Measurements from ENCODE around the gene TMA7.

TMA7 gene

GRCh38 chr3:48408823-48409281 lies 31.2 kb upstream of the TMA7 start:
- in situ Hi-C loops (cut with MboI; ENCODE audit: low sequenced_read_pairs) = no loop called here

DNA sequence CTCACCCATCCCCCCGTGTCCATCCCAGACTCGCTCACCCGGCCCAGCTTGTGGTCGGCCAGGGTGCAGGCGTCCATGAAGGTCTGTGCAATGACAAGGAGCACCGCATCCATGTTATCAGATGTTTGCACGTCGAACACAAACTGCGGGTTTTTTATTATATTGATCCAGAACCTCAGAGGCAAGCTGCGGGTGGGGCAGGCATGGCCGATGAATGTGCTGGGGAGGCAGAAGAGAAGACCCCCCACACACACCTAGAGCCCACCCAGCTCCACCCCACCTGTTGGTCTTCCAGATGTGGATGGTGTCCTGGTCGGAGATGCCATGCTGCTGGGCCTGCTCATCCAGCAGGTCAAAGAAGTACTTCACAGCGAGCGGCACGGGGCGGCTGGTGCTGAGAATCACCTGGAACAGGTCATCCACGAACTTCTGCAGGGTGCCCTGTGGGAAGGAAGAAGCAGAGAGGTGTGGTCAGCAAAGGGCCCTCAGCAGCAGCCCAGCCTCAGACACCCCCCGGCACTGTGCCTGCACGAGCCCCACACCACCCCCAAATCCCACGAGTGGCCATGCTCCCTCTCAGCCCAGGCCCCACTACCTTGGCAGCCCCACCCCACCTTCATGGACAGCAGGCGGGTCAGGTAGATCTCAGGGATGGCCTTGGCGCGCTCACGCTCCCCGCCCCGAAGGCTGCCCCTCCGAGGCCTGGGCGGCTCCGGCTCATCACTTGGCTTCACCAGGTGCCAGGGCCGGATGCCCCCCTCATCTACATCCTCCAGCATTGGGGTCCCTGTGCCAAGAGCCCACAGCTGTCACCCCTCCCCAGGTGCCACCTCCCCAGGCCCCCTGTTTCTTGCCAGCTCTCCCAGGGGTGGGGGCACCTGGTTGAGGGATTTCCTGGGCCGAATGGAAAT lies 30.5 kb upstream of the TMA7 start:
- in situ Hi-C loops (cut with MboI; ENCODE audit: low sequenced_read_pairs) = no loop called here

DNA sequence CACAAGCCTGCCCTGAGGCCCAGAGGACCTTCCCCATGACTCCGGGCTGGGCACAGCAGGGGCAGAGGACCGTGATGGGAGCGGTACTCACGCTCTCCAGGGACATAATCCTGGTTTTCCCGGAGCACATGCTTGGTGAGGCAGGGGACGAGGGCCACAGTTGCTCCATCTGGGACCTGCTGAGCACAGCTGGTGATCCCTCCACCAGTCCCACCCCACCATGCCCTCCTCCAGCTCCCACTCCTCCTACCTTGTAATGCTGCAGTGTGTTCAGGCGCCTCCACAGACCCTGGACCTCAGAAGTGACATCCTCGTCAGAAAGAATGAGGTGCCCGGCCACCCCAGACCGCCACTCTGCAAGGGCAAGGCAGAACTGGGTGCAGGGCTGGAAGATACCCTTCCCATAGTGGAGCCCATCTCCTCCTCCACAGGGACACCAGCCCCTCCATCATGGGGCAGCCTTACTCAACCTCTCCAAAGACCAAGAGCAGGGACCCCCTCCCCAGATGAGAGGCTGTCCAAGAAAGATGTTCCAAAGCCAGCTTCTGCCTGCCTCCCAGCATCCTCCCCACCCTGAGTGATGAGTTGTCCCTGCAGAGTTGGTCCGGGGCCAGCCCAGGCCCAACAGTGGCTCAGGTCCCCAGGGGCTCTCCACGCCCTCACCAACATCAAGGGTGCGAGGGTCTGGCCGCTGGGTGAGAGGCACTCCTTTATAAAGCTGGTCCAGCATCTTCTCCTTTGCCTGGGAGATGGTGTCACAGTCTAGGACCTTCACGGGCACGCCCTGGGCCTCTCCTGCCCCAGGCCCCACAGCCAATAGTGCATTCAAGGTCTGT lies 29.6 kb upstream of the TMA7 start:
- in situ Hi-C loops (cut with MboI; ENCODE audit: low sequenced_read_pairs) = no loop called here

DNA sequence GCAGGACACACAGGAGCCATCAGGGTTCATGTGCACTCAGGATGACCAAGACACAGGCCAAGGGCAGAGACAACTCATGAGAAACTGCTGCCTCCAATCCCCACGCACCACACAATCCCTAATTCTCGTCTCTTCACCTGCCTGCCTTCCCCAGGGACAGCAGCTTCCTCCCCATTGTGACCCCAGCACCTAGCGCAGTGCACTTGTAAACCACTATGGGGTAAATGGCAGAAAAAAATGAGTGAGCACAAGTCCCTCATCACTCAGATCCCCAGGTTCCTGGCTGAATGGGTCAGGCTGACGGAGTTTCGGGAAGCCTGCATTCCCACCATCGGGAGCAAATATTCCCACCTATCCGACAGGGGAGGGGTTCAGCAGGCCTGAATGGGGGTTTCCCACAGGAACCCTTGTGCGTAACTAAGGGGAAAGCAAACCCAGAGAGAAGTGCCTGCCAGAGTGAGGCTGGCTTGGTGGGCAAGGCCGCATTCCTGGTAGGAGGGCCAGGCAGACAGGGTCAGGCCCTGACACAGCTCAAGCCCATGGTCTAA lies 28.9 kb upstream of the TMA7 start:
- in situ Hi-C loops (cut with MboI; ENCODE audit: low sequenced_read_pairs) = no loop called here

DNA sequence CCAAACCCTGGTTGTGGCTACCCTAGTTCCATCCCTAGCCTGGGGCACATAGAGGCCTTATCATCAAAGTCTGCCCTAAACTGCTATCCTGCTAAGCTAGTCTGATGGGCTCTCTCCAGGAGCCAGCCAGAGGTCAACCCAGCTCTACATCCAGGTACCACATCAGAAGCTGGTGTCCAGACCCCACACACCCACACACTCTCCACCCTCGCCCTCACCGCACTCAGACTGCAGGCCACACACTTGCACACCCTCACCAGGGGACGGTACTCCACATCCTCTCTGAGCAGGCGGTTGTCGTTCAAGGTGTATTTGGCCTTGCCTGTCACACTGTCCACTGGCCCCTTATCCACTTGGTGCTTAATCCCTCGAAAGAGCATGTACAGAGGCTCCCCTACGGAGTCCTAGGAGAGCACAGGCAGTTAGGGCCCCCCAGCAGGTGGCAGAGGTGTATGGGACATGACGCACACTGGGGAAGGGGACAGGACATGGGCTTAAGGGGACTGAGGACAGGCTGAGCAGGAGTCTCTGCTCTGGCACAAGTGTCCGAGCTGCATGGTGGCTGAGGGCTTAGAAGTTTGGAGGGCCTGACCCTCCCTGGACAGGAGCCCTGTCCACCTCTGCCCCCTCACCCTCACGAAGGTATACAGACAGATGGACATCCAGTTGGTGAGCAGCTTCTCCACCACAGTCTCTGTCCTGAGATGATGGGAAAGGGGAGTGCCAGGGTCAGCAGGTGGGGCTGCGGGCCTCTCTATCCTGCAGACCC lies 28.3 kb upstream of the TMA7 start:
- in situ Hi-C loops (cut with MboI; ENCODE audit: low sequenced_read_pairs) = no loop called here

DNA sequence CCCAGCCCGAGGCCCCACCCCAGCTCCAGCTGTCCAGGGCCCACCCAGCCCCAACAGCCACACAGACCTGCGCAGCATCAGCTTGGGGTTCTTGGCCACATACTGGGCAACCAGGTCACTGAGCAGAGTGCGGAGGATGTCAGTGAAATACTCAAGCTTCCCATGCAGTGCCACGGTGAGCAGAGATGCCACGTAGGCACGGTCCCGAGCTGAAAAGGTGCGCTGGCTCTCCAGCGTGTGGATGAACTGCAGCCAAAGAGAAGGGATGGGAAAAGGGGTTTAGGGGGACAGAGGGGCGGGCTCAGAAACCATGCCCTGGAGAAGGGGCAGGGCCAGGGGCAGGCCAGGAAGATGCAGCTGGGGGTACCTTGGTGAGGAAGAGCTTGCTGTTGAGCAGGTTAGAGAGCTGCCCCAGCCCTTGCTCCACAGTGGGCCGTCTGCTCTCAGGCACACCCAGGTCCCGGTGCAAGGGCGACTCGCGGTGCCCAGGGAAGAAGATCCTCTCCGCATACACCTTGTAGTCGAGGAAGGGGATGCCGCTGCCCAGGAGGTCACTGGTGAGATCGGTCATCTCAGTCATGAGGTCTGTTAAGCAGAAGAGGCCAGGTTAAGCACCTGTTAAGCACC lies 27.6 kb upstream of the TMA7 start:
- in situ Hi-C loops (cut with MboI; ENCODE audit: low sequenced_read_pairs) = no loop called here

DNA sequence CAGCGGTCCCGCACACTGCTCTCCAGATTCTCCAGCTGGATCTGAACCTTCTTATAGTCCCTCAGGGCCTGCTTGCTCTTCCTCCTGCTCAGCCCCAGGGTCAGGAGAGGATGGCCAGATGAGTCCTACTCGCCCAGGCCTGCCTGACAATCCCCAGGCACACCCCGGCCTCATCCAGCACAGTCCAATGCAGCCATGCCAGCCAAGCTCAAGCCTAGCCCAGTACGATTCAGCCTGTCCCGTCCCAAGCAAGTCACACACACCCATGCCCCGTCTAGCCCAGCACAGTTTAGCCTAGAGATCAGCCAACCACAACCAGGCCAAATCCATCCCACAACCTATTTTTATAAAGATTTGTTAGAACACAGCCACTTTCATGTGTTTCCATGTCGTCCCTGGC lies 27.0 kb upstream of the TMA7 start:
- in situ Hi-C loops (cut with MboI; ENCODE audit: low sequenced_read_pairs) = no loop called here

DNA sequence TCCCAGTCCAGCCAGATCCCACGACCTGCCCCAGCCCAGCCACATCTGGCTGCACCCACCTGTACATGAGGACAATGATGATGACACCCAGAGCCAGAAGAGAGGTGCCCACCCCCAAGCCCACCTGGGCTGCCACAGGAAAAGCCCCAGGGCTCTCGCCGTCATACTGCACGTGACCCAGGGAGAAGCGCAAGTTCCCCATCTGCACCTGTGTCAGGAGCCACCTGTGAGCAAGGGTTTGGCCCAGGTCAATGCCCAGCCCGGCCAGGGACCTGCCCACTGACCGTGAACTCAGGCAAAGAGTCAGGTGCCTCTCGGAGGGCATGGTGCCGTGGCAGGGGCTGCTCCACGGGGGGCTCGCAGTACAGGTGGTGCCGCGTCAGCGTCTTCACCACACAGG lies 26.4 kb upstream of the TMA7 start:
- in situ Hi-C loops (cut with MboI; ENCODE audit: low sequenced_read_pairs) = no loop called here

GRCh38 chr3:48414376-48415250 lies 25.4 kb upstream of the TMA7 start:
- in situ Hi-C loops (cut with MboI; ENCODE audit: low sequenced_read_pairs) = no loop called here

DNA sequence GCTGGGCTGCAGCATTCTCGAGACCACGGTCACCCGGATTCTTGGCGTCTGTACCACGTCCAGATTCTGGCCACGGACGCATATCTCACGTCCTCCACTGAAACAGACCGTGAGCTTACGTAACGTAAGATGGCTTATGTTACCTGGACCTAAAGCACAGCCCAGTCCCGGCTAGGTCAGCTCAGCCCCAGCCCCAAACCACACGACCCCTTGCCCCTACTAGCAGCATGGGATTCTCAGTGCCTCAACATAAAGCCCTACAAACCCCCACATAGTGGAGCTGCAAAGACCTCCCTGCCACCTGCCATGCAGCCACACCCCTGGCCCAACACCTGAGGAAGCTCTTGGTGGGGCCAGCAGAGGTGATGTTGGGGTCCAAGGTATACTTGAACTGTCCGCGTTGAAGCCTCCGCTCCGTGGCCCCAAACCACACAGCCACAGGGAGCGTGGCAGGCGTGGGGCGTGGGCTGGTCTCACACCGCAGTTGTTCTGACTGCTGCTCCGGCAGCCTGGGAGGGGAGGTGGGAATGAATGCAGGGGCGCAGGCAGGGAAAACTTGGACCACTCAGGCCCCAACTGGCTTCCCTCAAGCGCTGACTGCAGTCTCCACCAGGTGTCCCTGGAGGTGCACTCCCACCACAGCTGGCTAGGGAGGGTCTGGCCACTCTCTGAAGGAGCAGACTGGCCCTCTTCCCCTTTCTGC lies 24.7 kb upstream of the TMA7 start:
- in situ Hi-C loops (cut with MboI; ENCODE audit: low sequenced_read_pairs) = no loop called here

- in situ Hi-C loops (cut with MboI; ENCODE audit: low sequenced_read_pairs) = no loop called here
These were observed 24.0 kb upstream of the TMA7 start for GRCh38 chr3:48416091-48416505.

DNA sequence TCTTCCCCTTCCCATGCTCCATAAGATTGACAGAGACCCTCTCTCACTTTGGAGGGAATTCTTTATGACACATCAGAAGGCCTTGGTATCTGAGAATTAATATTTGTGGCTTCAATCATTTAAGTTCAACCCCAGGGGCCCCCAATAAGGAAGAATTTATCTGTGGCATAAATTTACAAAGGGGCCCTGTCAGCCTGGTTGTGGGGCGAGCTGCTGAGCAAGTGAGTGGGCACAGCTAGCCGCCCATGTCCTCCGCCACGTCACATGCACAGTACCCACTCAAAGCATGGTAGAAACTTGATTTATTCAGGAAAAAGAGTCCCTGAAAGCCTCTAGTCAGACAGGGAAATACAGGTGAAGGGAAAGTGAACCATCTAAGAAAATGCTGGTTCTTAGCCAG lies 23.5 kb upstream of the TMA7 start:
- in situ Hi-C loops (cut with MboI; ENCODE audit: low sequenced_read_pairs) = no loop called here

GRCh38 chr3:48417529-48418108 lies 22.4 kb upstream of the TMA7 start:
- in situ Hi-C loops (cut with MboI; ENCODE audit: low sequenced_read_pairs) = no loop called here

DNA sequence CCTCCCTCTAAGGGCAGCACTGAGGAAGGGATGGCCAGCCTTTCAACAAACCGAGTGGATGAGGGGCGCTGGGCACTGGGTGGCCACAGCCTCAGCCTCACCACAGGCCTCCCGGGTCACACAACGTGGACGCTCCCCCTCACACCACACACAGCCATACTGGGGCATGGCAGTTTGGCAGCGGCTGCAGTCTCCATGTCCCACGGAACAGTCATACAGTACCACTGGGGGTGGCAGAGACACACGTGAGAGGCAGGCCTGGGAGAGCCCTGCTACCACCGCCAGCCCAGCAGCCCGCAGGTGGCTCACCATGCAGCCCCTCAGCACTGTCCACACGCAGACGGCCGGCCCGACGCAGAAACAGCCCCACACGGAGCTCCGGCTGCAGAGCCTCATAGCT lies 21.9 kb upstream of the TMA7 start:
- in situ Hi-C loops (cut with MboI; ENCODE audit: low sequenced_read_pairs) = no loop called here

DNA sequence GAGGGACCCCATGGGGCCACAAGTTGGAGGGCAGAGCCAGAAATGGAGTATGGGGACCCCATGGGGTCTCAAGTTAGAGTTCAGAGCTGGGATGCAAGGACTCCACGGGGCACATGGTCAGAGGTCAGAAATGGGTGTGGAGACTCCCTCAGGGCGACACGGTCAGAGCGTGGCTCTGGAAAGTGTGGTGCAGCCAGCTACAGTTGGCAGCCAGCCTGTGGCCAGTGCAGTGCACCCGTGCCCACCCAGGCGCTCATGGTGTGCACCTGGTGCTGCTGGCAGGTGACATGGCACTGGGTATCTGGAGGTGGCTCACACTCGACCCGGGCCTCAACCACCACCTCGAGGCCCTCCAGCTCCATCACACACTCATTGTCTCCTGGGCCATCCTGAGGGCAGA lies 21.4 kb upstream of the TMA7 start:
- in situ Hi-C loops (cut with MboI; ENCODE audit: low sequenced_read_pairs) = no loop called here

- in situ Hi-C loops (cut with MboI; ENCODE audit: low sequenced_read_pairs) = no loop called here
These were observed 20.9 kb upstream of the TMA7 start for GRCh38 chr3:48419149-48419548.

DNA sequence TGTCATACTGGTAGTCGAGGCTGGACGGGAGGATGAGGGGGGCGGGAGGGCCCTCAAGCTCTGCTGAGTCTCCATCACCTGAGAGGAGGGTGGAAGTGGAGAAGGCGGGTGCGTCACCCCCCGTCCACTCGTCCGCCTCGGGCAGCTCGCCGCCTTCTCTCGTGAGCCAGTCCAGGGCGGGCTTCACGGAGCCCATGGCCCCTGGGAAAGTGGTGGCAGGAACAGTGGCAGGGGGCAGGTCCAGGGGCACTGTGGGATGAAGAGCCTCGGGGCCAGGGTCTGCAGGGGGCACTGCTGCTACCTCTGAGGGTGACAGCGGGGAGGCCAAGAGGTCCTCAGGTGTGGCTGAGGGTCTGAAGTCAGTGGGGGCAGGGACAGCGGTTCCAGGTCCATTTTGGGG lies 20.5 kb upstream of the TMA7 start:
- in situ Hi-C loops (cut with MboI; ENCODE audit: low sequenced_read_pairs) = no loop called here

GRCh38 chr3:48420561-48420960 lies 19.5 kb upstream of the TMA7 start:
- in situ Hi-C loops (cut with MboI; ENCODE audit: low sequenced_read_pairs) = no loop called here

DNA sequence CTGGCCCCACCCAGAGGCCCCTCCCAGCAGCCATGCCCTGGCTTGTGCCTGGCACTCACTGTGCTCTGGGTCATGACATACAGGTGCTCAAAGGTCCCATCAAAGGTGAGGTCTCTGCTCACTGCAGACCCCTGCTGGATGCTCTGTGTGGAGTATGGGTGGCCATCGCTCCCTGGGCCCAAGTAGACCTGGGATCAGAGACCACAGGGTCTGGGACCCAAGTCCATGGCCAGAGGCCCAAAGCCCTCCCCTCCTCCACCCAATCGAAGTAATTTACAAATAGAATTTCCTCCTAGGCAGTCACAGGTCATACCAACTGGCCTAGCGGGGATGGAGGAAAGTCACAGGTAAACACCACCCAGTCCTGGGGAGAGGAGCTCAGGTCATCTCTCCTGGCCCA lies 17.8 kb upstream of the TMA7 start:
- in situ Hi-C loops (cut with MboI; ENCODE audit: low sequenced_read_pairs) = no loop called here
